GM19043 (cell line): ENCODE results near the gene VIM.

Experiments used
- ATAC-seq: cut with Tn5 transposase; IDR thresholded peaks from one replicate; pipeline ENCODE4 v1.9.1; 2021; ENCODE audit warnings: low read depth; ENCODE audit not compliant: unreplicated experiment

The VIM gene

DNA sequence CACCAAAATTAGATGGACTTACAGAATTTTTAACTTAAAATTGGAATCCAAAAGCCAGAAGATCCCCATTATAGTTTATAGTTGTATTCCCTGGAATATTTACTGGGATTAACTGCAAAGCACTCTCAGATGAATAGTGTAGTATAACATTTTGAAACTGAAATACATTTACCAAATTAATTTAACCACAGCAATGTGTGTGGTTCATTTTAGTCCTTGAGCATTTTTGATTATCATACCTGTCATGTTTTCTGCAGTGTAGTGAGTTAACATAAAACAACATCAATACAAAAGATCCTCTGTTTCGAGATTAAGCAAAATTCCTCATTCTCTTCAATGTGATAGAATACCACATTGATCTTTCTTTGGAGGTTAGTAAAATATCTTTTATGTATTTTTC, 3.7 kb downstream of the VIM start:
- no peak for ATAC-seq

DNA sequence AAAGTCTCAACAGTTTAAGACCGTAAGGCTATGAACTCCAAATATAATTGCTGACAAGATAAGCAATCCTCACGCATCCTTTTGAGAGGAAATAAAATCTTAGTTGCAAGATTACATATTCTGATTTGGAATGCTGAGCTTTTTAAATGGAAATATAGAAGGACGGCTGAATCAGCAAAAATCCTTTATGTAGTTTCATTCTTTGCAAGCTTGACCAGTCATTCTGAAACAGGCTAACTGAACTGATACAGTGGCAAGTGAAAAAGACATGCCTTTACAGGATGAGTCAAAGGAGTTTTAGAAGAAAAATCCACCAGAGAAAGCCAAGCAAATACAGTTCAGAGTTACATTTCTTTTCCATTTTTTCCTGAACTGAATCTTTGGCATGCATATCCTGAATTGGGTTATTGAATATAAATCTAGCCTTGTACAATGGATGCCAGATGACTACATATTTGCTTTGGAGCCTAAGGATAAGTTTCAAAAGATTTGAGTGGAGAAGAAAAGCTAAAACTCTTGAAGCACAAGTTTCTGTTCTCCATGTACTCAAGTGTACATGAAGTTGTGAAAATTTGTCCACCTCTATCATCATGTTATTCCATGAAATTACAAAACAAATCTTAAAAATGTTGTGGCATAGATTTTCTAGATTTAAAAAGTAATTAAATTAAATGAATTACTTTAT, 4.4 kb downstream of the VIM start:
- no peak for ATAC-seq

DNA sequence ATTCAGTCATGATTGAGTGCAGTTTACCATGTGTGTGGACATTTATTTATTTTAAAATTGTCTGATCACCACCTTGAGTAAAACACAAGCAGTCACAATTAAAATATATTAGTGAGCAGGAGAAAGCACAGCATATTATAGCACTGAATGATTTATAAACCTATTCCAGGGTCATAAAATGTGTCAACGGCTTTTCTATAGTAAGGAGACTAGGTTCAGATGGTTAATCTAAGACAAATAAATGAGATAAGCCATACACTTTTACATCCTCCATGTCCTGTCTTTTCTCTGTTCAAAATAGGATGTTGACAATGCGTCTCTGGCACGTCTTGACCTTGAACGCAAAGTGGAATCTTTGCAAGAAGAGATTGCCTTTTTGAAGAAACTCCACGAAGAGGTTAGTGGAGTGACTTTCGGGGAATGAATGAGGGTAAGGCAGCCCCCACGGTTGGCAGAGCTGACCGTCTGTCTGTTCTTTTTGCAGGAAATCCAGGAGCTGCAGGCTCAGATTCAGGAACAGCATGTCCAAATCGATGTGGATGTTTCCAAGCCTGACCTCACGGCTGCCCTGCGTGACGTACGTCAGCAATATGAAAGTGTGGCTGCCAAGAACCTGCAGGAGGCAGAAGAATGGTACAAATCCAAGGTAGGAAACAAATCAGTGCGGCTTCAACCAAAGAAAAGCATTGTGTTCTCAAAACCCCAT, 5.4 kb downstream of the VIM start:
- no peak for ATAC-seq

GRCh38 chr10:17234431-17234945, 6.4 kb downstream of the VIM start:
- ATAC-seq = no peak

DNA sequence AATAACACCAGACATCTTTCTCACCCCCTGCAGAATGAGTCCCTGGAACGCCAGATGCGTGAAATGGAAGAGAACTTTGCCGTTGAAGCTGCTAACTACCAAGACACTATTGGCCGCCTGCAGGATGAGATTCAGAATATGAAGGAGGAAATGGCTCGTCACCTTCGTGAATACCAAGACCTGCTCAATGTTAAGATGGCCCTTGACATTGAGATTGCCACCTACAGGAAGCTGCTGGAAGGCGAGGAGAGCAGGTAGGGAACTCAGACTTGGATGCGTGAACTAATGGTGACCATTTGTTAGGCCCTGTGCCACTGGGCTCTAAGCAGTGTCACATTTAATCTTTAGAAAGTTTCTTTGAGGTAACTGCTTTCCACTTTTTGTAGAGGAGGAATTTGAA, 7.1 kb downstream of the VIM start:
- ATAC-seq = no peak

- ATAC-seq = no peak
Observed at GRCh38 chr10:17236468-17237148, 8.6 kb downstream of the VIM start.

DNA sequence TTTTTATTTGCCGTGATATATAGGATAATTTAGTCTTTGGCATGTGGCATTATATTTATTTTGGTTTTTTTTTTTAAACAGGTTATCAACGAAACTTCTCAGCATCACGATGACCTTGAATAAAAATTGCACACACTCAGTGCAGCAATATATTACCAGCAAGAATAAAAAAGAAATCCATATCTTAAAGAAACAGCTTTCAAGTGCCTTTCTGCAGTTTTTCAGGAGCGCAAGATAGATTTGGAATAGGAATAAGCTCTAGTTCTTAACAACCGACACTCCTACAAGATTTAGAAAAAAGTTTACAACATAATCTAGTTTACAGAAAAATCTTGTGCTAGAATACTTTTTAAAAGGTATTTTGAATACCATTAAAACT, 9.1 kb downstream of the VIM start:
- ATAC-seq = no peak

GRCh38 chr10:17237915-17238444, 9.9 kb downstream of the VIM start:
- ATAC-seq = no peak

- no peak for ATAC-seq
Observed at GRCh38 chr10:17238445-17239291, 10.6 kb downstream of the VIM start.

DNA sequence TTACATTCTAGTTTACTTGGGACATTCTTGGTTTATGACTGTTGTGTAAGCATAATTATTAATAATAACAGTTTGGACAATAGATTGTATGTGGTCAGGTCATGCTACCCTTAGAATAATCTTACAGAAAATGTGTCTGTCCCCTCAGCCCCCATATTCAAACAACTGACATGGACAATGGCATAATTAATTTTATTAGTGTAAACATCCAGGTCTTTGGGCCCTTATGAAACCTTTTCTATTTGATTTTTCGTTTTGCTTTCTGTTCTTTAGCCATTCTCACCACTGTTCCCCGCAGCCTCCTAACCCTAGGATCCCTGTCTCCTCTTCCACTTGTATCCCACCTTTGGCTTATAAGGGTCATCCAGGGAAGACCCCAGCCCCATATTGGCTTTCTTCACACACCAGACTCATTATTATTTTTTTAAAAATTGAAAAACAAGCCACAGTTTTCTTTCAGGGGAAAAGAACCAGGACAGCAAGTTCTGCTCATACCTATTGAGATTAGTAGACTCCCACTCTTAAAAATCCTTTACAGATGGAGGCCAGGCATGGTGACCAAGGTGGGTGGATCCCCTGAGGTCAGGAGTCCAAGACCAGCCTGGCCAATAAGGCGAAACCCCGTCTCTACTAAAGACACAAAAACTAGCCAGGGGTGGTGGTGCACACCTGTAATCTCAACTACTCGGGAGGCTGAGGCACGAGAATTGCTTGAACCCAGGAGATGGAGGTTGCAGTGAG, 11.5 kb downstream of the VIM start:
- ATAC-seq = no peak

- ATAC-seq = no peak
Observed at GRCh38 chr10:17240096-17240495, 12.1 kb downstream of the VIM start.

DNA sequence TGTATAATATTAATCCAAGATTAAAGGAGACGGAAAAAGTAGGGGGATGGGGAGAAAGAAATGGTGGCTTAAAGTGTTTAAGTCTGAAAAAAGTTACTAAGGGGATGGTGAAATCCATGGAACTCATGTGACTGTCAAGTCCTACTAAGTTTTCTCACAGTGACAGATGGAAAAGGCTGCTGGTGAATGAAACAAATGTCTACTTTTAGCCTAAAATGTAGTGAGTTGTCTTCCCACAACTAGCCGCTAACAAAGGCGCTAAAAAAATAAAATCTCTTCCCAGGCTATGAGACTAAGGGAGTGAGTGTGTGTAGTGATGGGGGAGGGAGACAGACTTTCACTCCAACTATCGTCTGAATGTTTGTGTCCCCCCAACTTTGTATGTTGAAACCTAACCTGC, 12.6 kb downstream of the VIM start:
- no peak for ATAC-seq

- ATAC-seq = no peak
Observed at GRCh38 chr10:17241611-17242333, 13.7 kb downstream of the VIM start.

- no peak for ATAC-seq
Observed at GRCh38 chr10:17244700-17245365, 16.8 kb downstream of the VIM start.

GRCh38 chr10:17247210-17247609, 19.2 kb downstream of the VIM start:
- ATAC-seq = no peak

DNA sequence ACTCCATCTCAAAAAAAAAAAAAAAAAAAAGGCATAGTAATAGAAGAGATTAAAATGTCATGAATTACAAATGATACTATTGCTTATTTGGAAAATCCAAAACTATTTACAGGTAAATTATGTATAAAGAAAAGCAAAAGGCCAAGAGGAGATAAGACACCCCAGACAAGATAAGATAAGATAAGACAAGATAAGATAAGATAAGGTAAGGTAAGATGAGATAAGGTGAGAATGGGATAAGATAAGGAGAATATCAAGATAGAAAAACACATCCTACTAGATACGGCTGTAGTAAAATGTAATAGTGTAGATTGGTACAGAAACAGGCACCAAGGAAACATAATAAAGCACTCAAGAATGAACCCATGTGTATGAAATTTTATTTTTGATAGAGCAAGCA, 20.9 kb downstream of the VIM start:
- ATAC-seq = no peak

DNA sequence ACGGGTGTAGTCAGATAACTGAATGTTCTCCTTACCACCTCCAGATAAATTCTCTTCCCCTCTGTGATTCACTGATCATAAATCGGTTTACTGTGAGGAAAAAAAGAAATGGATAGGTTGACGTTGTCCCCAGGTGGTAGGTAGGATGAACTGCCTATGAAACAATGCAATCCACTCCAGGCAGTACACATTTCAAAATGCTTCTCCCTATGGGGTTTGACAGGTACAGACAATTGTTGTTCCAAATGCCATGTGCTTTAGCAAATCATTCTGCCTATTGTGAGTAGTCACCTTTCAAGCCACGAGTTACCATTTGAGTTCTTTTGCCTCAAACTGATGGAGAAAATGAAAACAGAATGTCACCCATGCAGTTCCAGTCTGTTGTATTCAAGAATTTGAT, 21.8 kb downstream of the VIM start:
- ATAC-seq = no peak

DNA sequence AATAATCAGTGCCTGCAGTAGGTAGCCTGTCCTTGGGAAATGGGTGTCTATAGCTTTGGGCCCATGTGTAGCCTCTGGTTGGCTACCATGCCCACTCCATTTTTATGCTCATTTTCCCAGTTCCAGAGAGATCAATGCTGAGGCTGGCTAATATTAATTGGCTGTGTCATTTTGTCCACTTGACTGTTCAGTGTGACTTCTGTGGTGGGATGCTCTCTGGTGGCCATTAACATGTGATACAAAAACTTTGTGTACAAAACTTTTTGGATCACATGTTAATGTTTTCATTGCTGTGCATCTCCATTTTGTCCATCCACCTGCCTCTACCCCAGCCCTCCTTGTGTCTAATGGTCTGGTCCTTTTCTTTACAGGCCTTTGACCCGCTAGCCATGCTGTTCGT, 22.7 kb downstream of the VIM start:
- no peak for ATAC-seq
